Fibroblast of skin of right quadriceps (primary cell): ENCODE results near the gene C14orf119.

ENCODE experiments used
- DNase-seq: peaks from one replicate; pipeline ENCODE4 v3.0.0-alpha.2; 2013

C14orf119 gene

DNA sequence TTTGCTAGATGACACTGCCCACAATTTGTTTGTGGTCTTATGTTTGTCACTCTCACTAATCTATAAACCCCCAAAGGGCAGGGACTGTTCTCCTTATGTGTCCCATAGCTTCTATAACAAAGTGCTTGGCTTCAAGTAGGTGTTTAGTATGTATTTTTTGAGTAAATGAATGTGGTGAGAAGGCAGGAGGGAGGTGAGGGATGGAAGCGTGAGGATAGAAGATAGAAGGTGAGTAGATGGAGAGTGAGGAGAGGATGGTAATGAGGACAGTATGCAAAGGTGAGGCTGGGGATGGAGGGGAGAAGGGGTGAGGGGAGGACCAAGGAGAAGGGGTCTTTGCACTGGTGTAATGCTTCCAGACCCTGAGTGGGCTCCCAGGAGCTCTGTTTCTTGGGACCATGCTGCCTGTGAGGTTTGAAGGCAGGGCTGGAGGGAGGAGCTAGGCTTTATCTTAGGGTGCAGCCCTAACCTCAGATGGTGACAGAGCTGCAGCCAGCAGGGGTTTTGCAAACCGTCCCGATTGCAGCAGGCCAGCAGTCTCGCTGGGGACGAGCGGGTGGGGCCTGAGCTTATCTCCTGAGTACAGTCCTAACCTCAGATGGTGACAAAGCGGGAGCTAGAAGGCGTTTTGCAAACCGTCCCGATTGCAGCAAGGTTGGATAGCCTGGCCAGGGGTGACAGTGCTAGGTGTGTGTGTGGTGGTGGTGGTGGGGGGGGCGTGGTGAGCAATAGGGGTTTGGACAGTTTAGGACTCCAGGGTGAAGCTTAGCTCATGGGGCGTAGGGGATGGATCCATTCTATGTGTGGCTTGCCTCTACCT is 17.3 kb downstream of the C14orf119 start:
- no peak for DNase-seq

DNA sequence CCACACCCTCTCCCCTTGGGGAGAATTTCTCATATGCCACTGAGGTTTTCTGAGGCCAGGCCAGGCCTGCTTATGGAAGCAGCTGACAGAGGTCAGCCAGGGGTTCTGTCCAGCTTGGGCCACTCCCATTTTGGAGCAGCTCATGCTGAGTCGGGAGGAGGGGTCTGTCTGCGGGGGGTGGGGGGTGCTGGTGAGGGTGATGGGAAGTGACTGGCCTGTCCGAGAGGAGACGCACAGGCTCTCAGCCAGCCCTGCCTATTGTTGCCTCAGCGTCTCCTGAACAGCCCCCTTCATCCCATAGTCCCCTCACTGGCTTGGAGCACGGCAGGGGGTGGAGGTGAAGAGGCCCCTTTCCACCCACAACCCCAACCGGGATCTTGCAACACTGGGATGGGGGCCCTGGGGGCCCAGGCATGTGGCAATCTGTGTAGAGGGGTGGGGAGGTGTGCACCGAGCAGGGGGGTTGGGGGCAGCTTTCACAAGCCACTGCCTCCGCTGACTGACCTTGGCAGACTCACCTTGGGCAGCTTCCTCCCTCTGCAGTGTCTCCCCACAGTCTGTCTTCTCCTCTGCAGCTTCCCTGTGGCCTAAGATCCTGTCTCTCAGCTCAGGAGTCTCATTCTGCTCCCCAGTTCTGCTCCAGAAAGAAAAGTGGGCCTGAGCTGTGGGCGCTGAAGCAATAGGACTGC is 18.3 kb downstream of the C14orf119 start:
- DNase-seq = peak; percentile 13

- no peak for DNase-seq
Measured at GRCh38 chr14:23114120-23114458, 18.8 kb downstream of the C14orf119 start.

DNA sequence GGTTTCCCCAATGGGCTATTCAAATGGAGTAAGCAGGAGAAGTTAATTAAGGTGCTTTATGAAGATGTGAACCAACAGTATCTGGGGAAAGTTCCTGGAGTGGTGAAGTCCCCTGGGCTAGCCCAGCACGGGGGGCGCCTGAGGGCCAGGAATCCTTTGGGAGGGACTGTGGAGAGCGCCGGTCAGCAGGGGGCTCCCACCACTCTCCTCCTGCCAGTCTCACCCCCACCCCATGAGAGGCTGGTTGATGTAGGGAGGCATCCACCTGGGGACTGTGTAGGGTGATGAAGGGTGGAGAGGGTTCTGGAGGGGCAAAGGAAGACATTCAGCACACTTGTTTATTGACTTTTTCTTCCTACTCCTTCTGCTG is 19.3 kb downstream of the C14orf119 start:
- no peak for DNase-seq

DNA sequence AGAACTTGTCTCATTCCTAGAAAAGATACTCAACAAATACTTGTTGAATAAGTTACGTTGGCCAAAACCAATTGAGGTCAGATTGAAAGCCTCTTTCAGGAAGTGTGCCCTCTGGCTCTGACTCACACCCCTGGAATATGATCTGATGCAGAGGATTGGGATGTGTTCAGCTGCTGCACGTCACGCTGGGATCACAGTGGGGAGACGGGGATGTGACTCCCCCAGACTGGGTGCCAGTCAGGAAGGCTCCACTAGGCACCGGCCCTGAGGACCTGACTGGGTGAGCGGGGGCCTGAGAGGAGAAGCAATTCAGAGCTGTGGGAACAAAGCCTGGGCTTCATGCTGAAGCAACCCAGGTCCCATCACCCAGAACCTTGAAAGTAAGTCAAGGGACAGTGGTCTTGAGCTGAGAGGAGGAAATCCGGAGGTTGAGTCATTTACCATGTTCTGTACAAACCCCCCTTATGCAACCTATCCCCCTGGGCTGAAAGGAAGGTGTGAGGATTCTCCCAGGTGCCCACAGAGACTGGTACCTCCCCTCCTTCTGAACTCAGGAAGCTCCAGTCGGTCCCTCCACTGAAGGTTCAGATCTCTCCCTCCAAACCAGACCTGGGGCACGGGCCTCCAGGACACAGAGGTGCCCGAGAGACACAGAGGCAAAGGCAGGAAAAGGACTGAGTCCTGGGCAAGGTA is 19.9 kb downstream of the C14orf119 start:
- DNase-seq = peak; percentile 95

DNA sequence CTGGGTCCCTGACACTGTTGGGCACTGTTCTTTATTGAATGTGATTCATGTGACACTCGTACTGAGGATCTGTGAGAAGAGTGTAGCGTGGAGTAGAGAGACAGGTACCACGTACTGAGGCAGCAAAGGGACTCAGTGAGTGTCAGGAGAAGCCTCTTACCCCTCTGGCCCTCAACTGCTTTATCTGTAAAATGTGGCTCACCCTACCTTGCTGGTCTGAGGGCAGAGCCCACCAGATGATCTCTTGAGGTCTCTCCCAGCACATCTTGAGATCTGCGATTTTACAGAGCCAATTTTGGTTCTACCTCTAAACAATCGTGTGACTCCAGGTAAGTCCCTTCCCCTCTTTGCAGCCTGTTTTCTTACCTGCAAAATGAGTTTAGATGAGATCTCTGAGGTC is 20.6 kb downstream of the C14orf119 start:
- DNase-seq = no peak

GRCh38 chr14:23117371-23118020 is 22.2 kb downstream of the C14orf119 start:
- DNase-seq = no peak

- DNase-seq = no peak
Measured at GRCh38 chr14:23118506-23119362, 23.4 kb downstream of the C14orf119 start, which contains the start of gene CEBPE. Gene CEBPE, minus strand, starts transcription at chr14:23119255. Its CDS starts 164 bp downstream, at chr14:23119091.

DNA sequence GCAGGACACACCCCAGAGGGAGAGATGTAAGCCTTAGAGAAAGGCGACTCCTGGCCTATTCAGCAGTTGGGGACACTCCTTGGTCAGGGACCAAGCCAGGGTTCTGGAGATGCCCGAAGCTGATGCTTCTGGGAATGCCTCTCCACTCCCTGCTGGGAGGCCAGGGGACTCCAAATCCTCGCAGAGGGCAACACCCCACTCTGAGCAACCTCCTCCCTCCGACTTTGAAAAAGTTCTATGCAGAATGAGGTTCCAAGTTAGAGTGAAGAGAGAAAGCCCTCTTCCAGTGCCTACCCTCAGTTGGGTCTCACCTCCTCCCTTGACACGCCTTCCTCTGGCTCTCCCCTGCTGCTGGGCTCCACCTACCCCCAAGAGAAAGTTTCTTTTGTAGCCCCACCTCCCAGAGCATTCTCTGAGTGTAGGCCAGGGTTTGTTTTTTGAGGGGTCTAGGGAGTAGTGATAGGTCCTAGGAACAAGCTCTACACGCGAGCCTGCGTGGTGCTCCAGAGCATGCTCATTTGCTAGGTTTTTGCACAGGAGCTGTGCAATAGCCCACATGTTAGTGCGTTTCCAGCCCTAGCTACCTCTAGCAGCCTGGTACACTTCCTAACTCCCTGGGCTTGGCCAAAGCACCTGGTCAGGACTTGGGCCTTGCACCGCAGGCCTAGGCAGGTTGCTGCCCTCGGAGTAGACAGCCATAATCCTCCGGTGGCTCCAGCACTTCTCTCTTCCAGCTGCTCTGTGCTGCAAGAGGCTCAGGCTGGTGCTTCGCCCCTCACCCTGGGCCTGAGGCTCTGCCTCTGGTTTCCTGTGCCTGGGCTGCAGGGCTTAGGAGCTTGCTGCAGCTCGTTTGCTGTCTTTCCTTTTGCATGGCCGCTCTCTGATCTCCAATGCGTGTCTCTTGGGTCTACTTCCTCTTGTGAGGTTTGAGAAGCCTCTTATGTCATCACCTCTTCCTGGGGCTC is 24.3 kb downstream of the C14orf119 start:
- no peak for DNase-seq

- DNase-seq = peak; percentile 82
Measured at GRCh38 chr14:23120541-23121251, 25.4 kb downstream of the C14orf119 start.

- no peak for DNase-seq
Measured at GRCh38 chr14:23121361-23121771, 26.1 kb downstream of the C14orf119 start.

GRCh38 chr14:23122086-23122485 is 26.8 kb downstream of the C14orf119 start:
- DNase-seq = no peak

DNA sequence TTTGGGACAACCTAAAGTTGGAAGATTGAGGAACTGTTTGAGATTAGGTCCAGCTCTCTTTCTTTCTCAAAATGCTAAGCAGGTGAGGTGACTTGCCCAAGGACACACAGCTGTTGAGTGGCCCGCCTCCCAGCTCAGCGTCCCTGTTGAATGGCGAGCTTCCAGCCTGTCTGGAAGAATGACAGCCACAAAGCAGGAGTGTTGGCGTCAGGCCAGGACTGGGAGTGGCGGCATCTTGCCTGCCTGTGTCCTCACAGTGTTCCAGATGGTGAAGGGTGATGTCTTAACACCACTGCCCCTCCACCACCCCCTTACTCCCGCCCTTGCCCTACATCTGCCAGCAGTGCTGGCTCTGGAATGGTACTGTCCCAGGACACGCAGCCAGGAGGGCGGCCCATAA is 28.1 kb downstream of the C14orf119 start:
- DNase-seq = no peak

DNA sequence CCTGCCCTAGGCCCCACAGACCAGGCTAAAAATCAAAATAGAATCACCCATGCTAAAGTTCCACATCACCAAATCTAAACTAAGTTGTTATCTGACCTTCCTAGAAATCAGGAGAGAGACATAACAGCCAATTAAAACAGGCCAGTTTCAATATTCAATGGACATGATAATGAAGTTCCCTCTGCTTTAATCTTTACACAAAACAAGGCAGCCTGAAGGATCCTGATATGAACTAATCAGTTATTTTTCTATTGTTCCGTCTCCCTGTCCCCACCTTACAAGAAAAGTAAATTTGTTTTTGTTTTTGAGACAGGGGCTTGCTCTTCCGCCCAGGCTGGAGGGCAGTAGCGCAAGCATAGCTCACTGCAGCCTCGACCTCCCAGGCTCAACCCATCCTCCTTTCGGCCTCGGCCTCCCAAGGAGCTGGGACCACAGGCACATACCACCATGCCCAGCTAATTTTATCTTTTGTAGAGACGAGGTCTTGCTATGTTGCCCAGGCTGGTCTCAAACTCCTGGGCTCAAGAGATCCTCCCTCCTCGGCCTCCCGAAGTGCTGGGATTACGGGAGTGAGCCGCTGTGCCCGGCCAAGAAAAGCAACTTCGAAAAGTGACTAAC is 29.1 kb downstream of the C14orf119 start:
- DNase-seq = no peak

GRCh38 chr14:23125011-23125410 is 29.7 kb downstream of the C14orf119 start:
- no peak for DNase-seq

GRCh38 chr14:23125933-23126524 is 30.7 kb downstream of the C14orf119 start:
- no peak for DNase-seq

DNA sequence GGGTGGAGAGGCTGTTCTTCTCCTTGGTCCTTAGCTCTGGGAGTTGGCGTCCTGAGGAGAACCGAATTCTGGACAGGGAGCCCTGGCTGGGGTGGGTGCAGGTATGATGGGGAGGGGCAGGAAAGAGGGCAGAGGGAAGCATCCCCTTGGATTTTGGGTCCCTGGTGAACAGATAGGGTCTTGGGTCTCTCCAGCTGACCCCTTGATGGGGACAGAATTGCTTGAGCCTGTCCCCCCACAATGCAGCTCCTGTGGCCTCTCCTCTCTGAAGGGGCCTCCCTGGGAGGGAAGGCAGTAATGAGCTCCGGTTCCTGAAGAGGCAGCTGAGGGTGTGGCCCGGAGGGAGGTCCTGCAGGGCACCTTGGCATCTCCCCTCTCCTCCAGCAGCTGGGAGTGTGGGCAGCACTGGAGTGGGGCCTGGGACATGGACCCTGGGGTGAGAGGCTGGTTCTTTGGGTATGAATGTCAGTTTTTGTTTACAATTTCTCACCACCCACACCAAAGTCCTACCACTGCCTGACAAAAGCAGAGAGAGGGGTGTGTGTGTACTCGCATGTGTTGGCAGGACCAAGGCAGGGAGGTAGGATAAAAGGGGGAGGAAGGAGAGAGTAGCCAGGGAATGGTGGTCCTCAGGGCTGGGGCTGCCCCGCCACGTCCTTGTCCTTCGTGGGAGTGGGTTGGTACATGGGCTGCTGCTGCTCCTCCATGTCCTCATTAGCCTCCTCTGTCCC is 31.4 kb downstream of the C14orf119 start:
- no peak for DNase-seq

DNA sequence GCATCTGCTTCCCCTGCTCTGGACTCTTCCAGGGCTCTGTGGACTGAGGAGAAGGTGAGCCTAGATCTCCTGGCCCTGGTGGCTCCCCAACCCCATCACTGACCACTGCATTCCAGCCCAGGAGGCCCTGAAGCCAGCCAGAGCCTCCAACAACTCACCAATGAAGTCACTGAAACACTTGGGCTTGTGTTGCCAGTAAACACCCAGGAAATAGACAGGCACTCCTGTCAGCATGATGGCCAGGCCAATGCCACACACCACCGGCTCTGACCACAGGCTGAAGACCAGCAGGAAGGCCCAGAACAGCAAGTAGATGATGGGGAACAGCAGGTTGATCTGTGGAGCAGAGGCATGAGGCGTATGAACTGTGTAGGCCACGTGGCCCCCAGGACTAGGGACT is 32.6 kb downstream of the C14orf119 start:
- DNase-seq = no peak
